IMR-90 (cell line): ENCODE measurements around the gene CYP2R1.

Source experiments
- BHLHE40 ChIP-seq: fragments of 150-350 bp; IDR thresholded peaks from 2 replicates; pipeline ENCODE4 v1.6.1; 2016; ENCODE audit warnings: mild to moderate bottlenecking, low read depth, low read length
- CEBPB ChIP-seq: IDR thresholded peaks from 2 replicates; pipeline ENCODE4 v1.6.1; 2012; ENCODE audit warnings: low read depth, low read length, improper control_type of control experiment
- CHD1 ChIP-seq: IDR thresholded peaks from 2 replicates; pipeline ENCODE4 v1.6.1; 2012; ENCODE audit warnings: low read depth, low read length, improper control_type of control experiment
- MAFK ChIP-seq: IDR thresholded peaks from 2 replicates; pipeline ENCODE4 v1.6.1; 2012; ENCODE audit warnings: low read depth, low read length, improper control_type of control experiment
- POLR2A ChIP-seq: IDR thresholded peaks from 2 replicates; pipeline ENCODE4 v1.6.1; 2012; ENCODE audit warnings: mild to moderate bottlenecking, low read depth, low read length
- RFX5 ChIP-seq: IDR thresholded peaks from 2 replicates; pipeline ENCODE4 v1.8.0; 2012; ENCODE audit warnings: low read depth, mild to moderate bottlenecking, low read length, moderate library complexity
- SMC3 ChIP-seq: fragments of 150-350 bp; IDR thresholded peaks from 2 replicates; pipeline ENCODE4 v1.6.1; 2016; ENCODE audit warnings: low read depth, mild to moderate bottlenecking, antibody characterized with exemption, low read length, moderate library complexity
- USF2 ChIP-seq: fragments of 150-350 bp; IDR thresholded peaks from 2 replicates; pipeline ENCODE4 v1.6.1; 2017; ENCODE audit warnings: mild to moderate bottlenecking, antibody characterized with exemption, low read length, low read depth
- TF ChIP-seq, protein P1 (sequence below): conservative IDR thresholded peaks from 2 replicates; pipeline ENCODE4 v1.5.1; 2012; ENCODE audit warnings: mild to moderate bottlenecking, low read depth, low read length, improper control_type of control experiment

DNA sequence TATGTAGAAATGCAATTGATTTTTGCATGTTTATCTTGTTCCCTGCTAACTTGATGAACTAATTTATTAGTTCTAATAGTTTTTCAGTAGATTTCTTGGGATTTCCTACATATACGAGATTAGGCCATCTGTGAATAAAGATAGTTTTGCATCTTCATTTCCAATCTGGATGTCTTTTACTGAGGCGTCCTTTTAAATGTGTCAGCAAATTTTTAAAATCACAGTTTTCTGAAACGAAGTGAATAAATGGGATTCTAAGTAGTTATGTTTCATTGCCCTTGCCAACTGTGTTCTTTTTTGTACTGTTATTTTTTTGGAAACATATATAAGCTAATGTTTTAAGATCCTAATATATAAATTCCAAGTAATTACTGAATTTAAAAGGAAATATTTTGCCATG lies 50.0 kb downstream of the CYP2R1 start:
- TF ChIP-seq POLR2A (no peak), SMC3 (no peak), CHD1 (no peak), USF2 (no peak), CEBPB (no peak), RFX5 (no peak), BHLHE40 (no peak), MAFK (peak; percentile 78)
- TF ChIP-seq, protein P1, sequence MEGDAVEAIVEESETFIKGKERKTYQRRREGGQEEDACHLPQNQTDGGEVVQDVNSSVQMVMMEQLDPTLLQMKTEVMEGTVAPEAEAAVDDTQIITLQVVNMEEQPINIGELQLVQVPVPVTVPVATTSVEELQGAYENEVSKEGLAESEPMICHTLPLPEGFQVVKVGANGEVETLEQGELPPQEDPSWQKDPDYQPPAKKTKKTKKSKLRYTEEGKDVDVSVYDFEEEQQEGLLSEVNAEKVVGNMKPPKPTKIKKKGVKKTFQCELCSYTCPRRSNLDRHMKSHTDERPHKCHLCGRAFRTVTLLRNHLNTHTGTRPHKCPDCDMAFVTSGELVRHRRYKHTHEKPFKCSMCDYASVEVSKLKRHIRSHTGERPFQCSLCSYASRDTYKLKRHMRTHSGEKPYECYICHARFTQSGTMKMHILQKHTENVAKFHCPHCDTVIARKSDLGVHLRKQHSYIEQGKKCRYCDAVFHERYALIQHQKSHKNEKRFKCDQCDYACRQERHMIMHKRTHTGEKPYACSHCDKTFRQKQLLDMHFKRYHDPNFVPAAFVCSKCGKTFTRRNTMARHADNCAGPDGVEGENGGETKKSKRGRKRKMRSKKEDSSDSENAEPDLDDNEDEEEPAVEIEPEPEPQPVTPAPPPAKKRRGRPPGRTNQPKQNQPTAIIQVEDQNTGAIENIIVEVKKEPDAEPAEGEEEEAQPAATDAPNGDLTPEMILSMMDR, result no peak
